ENCODE measurements around the gene BCAN.

GRCh38 chr1:156670359-156670758 is 28.4 kb downstream of the BCAN start:
- TF ChIP-seq CTCF (IDR thresholded peaks at IDR 0.05), result no peak
- TF ChIP-seq POLR2A (IDR thresholded peaks at IDR 0.05), result no peak
- no peak for TF ChIP-seq EP300 (IDR thresholded peaks at IDR 0.05)

Measured in gastroesophageal sphincter (tissue), 3 donors.